HepG2 (cell line): ENCODE data around the gene ST6GALNAC3. TPM values are rescaled to one million over a fixed set of nuclear protein-coding genes. Genes with fewer than 3 reads are reported as not detected.

ENCODE experiments used
- ATAC-seq: fragments of 200-7000 bp; cut with Tn5 transposase; 3 replicates; pipeline ENCODE4 v1.9.1; 2020; ENCODE audit warnings: mild to moderate bottlenecking, moderate library complexity
- BruUV-seq: library from RNA; stranded (reverse); fragments of 400-500 nt; replicated peaks from 2 replicates; lab custom pipeline; 2021; lab: Mats Ljungman, UMichigan
- CTCF ChIA-PET: fragments of 300-600 bp; formaldehyde crosslinking; extraction: SDS; loops from one replicate; lab custom pipeline; 2021; ENCODE audit warnings: low total read pairs, inconsistent platforms, low intra/inter-chr PET ratio; lab: Yijun Ruan, JAX
- POLR2A ChIA-PET: fragments of 350-600 bp; sonication (Branson Sonifier 250); formaldehyde crosslinking; loops from one replicate; lab custom pipeline; 2020; ENCODE audit warnings: antibody characterized with exemption, inconsistent platforms; lab: Yijun Ruan, JAX
- DNase-seq: peaks from one replicate; pipeline ENCODE4 v3.0.0-alpha.2; 2015; ENCODE audit warnings: low spot score
- FAIRE-seq: peaks from 3 replicates; lab custom pipeline; 2011; peaks lifted over from hg19 to GRCh38; lab: Jason Lieb, UNC
- H2AFZ ChIP-seq: one replicate; pipeline ENCODE4 v1.6.1; 2011; ENCODE audit warnings: low read length, inconsistent platforms
- H3K27ac ChIP-seq: fragments of 300-600 bp; 3 replicates; pipeline ENCODE4 v1.8.0; 2011; ENCODE audit warnings: mixed run types, mild to moderate bottlenecking, mixed read lengths, low read length, inconsistent platforms; ENCODE audit not compliant: insufficient read depth; ENCODE audit errors: extremely low read length
- H3K27me3 ChIP-seq, 2 experiments: fragments of 200-600 bp in 1 of 2; 2 replicates in 1 of 2; 3 replicates in 1 of 2; pipeline versions ENCODE4 v1.6.0 to v1.8.0; 2011; ENCODE audit warnings: low read length in 2 of 2, mild to moderate bottlenecking in 2 of 2, moderate library complexity in 2 of 2, inconsistent platforms in 1 of 2; ENCODE audit not compliant: insufficient read depth in 2 of 2, control insufficient read depth in 1 of 2
- H3K36me3 ChIP-seq, 2 experiments: fragments of 200-600 bp in 1 of 2; replicated peaks in 1 of 2; 2 replicates in 1 of 2; 3 replicates in 1 of 2; pipeline versions ENCODE4 v1.5.1 to v1.8.0; 2011; ENCODE audit warnings: low read length in 2 of 2, inconsistent platforms in 1 of 2; ENCODE audit not compliant: insufficient read depth in 2 of 2, control insufficient read depth in 1 of 2
- H3K4me1 ChIP-seq: 2 replicates; pipeline ENCODE4 v1.5.1; 2012; ENCODE audit warnings: low read length, inconsistent platforms; ENCODE audit not compliant: insufficient read depth
- H3K4me2 ChIP-seq: 2 replicates; pipeline ENCODE4 v1.6.0; 2011; ENCODE audit warnings: low read depth, low read length, inconsistent platforms
- H3K4me3 ChIP-seq, 3 experiments: fragments of 200-600 bp in 1 of 3; sonication (generic), shearing (Covaris generic) in 1 of 3; replicated peaks in 1 of 3; 2 replicates each; pipeline ENCODE4 v1.5.1; 2011 to 2016; ENCODE audit warnings: low read length in 3 of 3, inconsistent platforms in 2 of 3, low read depth in 2 of 3, mild to moderate bottlenecking in 2 of 3, control low read depth in 1 of 3, mixed read lengths in 1 of 3; ENCODE audit not compliant: insufficient read depth in 1 of 3
- H3K79me2 ChIP-seq: one replicate; pipeline ENCODE4 v1.6.1; 2011; ENCODE audit warnings: low read length, inconsistent platforms; ENCODE audit not compliant: insufficient read depth
- H3K9ac ChIP-seq: 2 replicates; pipeline ENCODE4 v1.6.0; 2011; ENCODE audit warnings: mild to moderate bottlenecking, low read depth, low read length, inconsistent platforms; ENCODE audit not compliant: insufficient read depth
- H3K9me3 ChIP-seq: 2 replicates; pipeline ENCODE4 v1.5.1; 2012; ENCODE audit warnings: mild to moderate bottlenecking, low read length
- H4K20me1 ChIP-seq: 2 replicates; pipeline ENCODE4 v1.6.0; 2011; ENCODE audit warnings: inconsistent platforms, mild to moderate bottlenecking, low read length, moderate library complexity; ENCODE audit not compliant: insufficient read depth
- NFE2 ChIP-seq: sonication (generic); formaldehyde crosslinking; IDR thresholded peaks from 2 replicates; pipeline ENCODE4 v1.4.0; 2020; ENCODE audit warnings: missing genetic modification reagents
- NFE2L2 ChIP-seq: fragments of 150-350 bp; IDR thresholded peaks from 2 replicates; pipeline ENCODE4 v1.6.1; 2014; ENCODE audit warnings: low read length
- PLRG1 ChIP-seq: fragments of 450-650 bp; conservative IDR thresholded peaks from 2 replicates; pipeline ENCODE4 v1.6.1; 2016
- RARA ChIP-seq: IDR thresholded peaks from 2 replicates; pipeline ENCODE4 v1.6.1; 2016; ENCODE audit warnings: missing genetic modification reagents, missing compliant biosample characterization
- TBL1XR1 ChIP-seq: fragments of 150-350 bp; IDR thresholded peaks from 2 replicates; pipeline ENCODE4 v1.6.1; 2014; ENCODE audit warnings: borderline replicate concordance, low read length; ENCODE audit not compliant: partially characterized antibody
- ZBTB1 ChIP-seq: sonication (generic); formaldehyde crosslinking; IDR thresholded peaks from 2 replicates; pipeline ENCODE4 v1.4.0; 2020; ENCODE audit warnings: missing genetic modification reagents, borderline replicate concordance
- WGBS: methylation state at CpG from one replicate; pipeline ENCODE4 v1.1.6; 2017; ENCODE audit warnings: low lambda C conversion rate; 5-methylcytosine and 5-hydroxymethylcytosine counted together
- in situ Hi-C: cut with HindIII; loops from 2 replicates; pipeline ENCODE4 v1.10.0; 2017; ENCODE audit warnings: low pct_unique_long_range_greater_than_20kb; ENCODE audit not compliant: extremely low pct_ligation_motif_present
- intact Hi-C: fragments of 100-400 bp; cut with micrococcal nuclease; formaldehyde crosslinking; loops from one replicate; pipeline ENCODE4 v1.10.0; 2022; ENCODE audit not compliant: unreplicated experiment
- polyA plus RNA-seq, 8 experiments: library from polyadenylated mRNA; depleted of rRNA in 3 of 8; stranded (reverse) in 7 of 8; unstranded in 1 of 8; fragments of >200 nt; fragmentation: Illumina TruSeq in 4 of 8; extraction: Trizol in 4 of 8; gene quantifications; 2 replicates each; pipeline versions ENCODE4 v1.2.1 to v1.2.3, GENCODE V29; 2011 to 2016; ENCODE audit warnings: low read depth in 4 of 8, missing spikeins in 1 of 8, mixed read lengths in 1 of 8; ENCODE audit not compliant: insufficient read depth in 1 of 8
- total RNA-seq, 5 experiments: library from RNA; depleted of rRNA; stranded (reverse); fragments of >200 nt; fragmentation: Illumina TruSeq; extraction: Trizol; gene quantifications; 2 replicates each; pipeline ENCODE4 v1.2.3, GENCODE V29; 2016; ENCODE audit warnings: low read depth in 1 of 5
- TF ChIP-seq, protein P1 (sequence below): sonication (generic); formaldehyde crosslinking; IDR thresholded peaks from 2 replicates; pipeline ENCODE4 v1.4.0; 2020; ENCODE audit warnings: missing genetic modification reagents
- TF ChIP-seq, protein P2 (sequence below): sonication (generic); formaldehyde crosslinking; IDR thresholded peaks from 2 replicates; pipeline ENCODE4 v1.4.0; 2020; ENCODE audit warnings: missing genetic modification reagents
- TF ChIP-seq, protein P3 (sequence below): IDR thresholded peaks from 2 replicates; pipeline ENCODE4 v1.6.1; 2016; ENCODE audit warnings: mild to moderate bottlenecking

The ST6GALNAC3 gene
- total and polyA plus RNA-seq, 2 of the 13 experiments (the other 11 are each of a cell fraction or from before 2014, with no cell fraction given): not detected

DNA sequence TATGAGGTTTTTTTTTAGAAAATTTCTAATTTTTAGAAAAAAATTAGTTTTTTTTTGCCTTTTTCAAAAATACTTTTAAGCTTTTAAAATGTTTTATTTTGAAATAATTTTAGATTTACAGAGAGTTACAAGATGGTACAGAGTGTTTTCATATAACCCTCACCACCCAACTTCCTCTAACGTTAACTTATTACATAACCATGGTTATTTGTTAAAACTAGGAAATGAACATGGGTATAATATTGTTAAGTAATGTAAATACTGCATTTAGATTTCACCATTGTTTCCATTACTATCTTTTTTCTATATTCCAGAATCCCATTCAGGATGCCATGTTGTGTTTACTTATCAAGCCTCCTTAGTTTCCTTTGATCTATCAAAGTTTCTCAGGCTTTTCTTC is 45.2 kb upstream of the ST6GALNAC3 start:
- DNase-seq (no peak), FAIRE-seq (no peak), ATAC-seq (no peak)
- ChIA-PET POLR2A (no interaction called here), CTCF (no interaction called here)
- Histone ChIP-seq H4K20me1 (no peaks in the 10 kb centered on the region), H3K36me3 (no peaks in the 10 kb centered on the region), H2AFZ (no peak overlapping the region), H3K27ac (no peak overlapping the region), H3K4me1 (no peaks in the 10 kb centered on the region), H3K9me3 (no peaks in the 10 kb centered on the region), H3K9ac (no peak overlapping the region), H3K27me3 (peaks cover 0 to 7% of the 10 kb centered on the region in 2 experiments; a peak in 1 of 5 replicates), H3K79me2 (no peaks in the 10 kb centered on the region), H3K4me3 (no peak overlapping the region), H3K4me2 (no peak overlapping the region)
- in situ Hi-C loops (no loop called here), intact Hi-C loops (no loop called here)
- 16% methylated on average over 1 of the region's 1 CpG for WGBS
- TF ChIP-seq TBL1XR1 (no peak), RARA (CRISPR knock-in tag) (no peak), PLRG1 (no peak), ZBTB1 (no peak), NFE2L2 (no peak), NFE2 (CRISPR knock-in tag) (no peak)
- TF ChIP-seq, protein P1, sequence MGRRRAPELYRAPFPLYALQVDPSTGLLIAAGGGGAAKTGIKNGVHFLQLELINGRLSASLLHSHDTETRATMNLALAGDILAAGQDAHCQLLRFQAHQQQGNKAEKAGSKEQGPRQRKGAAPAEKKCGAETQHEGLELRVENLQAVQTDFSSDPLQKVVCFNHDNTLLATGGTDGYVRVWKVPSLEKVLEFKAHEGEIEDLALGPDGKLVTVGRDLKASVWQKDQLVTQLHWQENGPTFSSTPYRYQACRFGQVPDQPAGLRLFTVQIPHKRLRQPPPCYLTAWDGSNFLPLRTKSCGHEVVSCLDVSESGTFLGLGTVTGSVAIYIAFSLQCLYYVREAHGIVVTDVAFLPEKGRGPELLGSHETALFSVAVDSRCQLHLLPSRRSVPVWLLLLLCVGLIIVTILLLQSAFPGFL (CRISPR knock-in tag): no peak
- TF ChIP-seq, protein P2, sequence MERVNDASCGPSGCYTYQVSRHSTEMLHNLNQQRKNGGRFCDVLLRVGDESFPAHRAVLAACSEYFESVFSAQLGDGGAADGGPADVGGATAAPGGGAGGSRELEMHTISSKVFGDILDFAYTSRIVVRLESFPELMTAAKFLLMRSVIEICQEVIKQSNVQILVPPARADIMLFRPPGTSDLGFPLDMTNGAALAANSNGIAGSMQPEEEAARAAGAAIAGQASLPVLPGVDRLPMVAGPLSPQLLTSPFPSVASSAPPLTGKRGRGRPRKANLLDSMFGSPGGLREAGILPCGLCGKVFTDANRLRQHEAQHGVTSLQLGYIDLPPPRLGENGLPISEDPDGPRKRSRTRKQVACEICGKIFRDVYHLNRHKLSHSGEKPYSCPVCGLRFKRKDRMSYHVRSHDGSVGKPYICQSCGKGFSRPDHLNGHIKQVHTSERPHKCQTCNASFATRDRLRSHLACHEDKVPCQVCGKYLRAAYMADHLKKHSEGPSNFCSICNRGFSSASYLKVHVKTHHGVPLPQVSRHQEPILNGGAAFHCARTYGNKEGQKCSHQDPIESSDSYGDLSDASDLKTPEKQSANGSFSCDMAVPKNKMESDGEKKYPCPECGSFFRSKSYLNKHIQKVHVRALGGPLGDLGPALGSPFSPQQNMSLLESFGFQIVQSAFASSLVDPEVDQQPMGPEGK (CRISPR knock-in tag): no peak
- TF ChIP-seq, protein P3, sequence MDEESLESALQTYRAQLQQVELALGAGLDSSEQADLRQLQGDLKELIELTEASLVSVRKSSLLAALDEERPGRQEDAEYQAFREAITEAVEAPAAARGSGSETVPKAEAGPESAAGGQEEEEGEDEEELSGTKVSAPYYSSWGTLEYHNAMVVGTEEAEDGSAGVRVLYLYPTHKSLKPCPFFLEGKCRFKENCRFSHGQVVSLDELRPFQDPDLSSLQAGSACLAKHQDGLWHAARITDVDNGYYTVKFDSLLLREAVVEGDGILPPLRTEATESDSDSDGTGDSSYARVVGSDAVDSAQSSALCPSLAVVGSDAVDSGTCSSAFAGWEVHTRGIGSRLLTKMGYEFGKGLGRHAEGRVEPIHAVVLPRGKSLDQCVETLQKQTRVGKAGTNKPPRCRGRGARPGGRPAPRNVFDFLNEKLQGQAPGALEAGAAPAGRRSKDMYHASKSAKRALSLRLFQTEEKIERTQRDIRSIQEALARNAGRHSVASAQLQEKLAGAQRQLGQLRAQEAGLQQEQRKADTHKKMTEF: no peak
- BruUV-seq: no TSS peak
